ENCODE data around the gene TIFAB.

Gene TIFAB

GRCh38 chr5:135448791-135449507 is 3.2 kb downstream of the TIFAB start:
- no peak for DNase-seq (ENCODE audit: low spot score)
- no peak for TF ChIP-seq CTCF (IDR thresholded peaks at IDR 0.05; ENCODE audit: extremely low read depth, insufficient read depth, missing control alignments)
- in situ Hi-C loops (cut with MboI; ENCODE audit: low pct_unique_long_range_greater_than_20kb, low sequenced_read_pairs, unreplicated experiment) = no loop called here

DNA sequence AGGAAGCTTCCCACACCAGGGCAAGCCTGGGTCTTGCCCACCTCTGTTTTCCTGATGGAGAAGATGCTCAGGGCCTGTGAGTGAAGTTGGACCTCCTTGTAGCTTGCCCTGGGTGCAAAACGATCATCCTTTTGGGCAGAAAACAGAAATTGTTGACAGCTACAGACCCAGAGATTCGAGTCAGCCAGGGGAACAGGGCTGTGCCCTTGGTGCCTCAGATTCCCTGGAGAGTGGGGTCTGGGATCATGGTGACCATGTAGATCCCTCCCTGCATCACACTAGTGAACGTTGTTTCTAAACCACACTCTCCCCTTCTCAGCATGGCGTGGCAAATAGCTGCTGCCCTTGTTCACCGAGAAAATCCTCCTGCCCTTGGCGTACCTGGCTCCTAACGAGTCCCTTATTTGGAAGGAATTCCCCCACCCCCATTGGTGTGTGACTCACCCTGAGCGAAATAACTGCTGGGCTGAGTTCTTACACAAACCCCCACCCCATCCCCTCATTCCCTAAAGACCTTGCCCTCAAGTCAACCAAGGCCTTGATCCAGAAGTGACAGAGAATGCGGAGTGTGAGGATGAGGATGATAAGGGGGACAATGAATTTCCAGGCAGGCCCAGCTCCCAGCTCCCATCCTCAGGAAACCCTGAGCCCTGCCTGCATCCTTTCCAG is 3.9 kb downstream of the TIFAB start:
- no peak for TF ChIP-seq CTCF (IDR thresholded peaks at IDR 0.05; ENCODE audit: extremely low read depth, insufficient read depth, missing control alignments)
- in situ Hi-C loops (cut with MboI; ENCODE audit: low pct_unique_long_range_greater_than_20kb, low sequenced_read_pairs, unreplicated experiment) = no loop called here
- DNase-seq (ENCODE audit: low spot score) = no peak

DNA sequence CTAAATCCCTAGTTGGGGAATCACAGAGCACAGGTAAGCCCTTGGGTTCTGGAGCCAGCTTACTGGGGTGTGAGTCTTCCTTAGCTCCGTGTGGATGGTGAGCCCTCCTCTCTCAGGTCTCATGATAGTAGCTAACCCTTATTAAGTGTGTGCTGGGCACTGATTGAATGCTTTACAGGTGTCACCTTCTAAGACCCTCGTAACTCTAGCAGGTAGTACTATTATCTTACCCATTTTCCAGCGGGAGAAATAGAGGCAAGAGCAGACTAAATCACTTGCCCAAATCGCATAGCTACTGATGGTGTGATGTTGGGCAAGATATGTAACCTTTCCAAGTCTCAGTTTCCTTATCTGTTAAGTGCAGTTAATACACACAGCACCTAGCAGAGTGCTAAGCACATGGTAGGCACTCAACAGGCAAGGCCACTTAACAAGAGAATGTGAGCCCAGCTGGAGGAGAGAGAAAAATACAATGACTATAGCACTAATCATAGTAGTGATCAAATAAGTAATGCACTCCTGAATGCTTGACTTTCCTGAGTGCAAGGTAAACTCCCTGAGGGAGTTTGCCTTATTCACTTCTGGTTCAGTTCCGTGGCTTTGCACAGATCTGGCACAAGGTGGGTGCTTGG is 4.7 kb downstream of the TIFAB start, which contains the start of gene DCANP1:
DCANP1 (minus strand) TSS at position 51 of the 632 bp plus-strand sequence. CDS start 240 bp downstream, outside the sequence.
- in situ Hi-C loops (cut with MboI; ENCODE audit: low pct_unique_long_range_greater_than_20kb, low sequenced_read_pairs, unreplicated experiment) = no loop called here
- DNase-seq (ENCODE audit: low spot score) = no peak

GRCh38 chr5:135446615-135447014 is 5.5 kb downstream of the TIFAB start:
- in situ Hi-C loops (cut with MboI; ENCODE audit: low pct_unique_long_range_greater_than_20kb, low sequenced_read_pairs, unreplicated experiment) = no loop called here
- no peak for TF ChIP-seq CTCF (IDR thresholded peaks at IDR 0.05; ENCODE audit: extremely low read depth, insufficient read depth, missing control alignments)
- DNase-seq (ENCODE audit: low spot score) = no peak

More for the DNA sequence above, 4.7 kb downstream of the TIFAB start, which contains the start of gene DCANP1:
- TF ChIP-seq CTCF (IDR thresholded peaks at IDR 0.05; ENCODE audit: extremely low read depth, insufficient read depth, missing control alignments) = no peak

- in situ Hi-C loops (cut with MboI; ENCODE audit: low pct_unique_long_range_greater_than_20kb, low sequenced_read_pairs, unreplicated experiment) = no loop called here
- no peak for TF ChIP-seq CTCF (IDR thresholded peaks at IDR 0.05; ENCODE audit: extremely low read depth, insufficient read depth, missing control alignments)
- DNase-seq (ENCODE audit: low spot score) = no peak
These were observed 5.9 kb downstream of the TIFAB start for GRCh38 chr5:135446206-135446605.

DNA sequence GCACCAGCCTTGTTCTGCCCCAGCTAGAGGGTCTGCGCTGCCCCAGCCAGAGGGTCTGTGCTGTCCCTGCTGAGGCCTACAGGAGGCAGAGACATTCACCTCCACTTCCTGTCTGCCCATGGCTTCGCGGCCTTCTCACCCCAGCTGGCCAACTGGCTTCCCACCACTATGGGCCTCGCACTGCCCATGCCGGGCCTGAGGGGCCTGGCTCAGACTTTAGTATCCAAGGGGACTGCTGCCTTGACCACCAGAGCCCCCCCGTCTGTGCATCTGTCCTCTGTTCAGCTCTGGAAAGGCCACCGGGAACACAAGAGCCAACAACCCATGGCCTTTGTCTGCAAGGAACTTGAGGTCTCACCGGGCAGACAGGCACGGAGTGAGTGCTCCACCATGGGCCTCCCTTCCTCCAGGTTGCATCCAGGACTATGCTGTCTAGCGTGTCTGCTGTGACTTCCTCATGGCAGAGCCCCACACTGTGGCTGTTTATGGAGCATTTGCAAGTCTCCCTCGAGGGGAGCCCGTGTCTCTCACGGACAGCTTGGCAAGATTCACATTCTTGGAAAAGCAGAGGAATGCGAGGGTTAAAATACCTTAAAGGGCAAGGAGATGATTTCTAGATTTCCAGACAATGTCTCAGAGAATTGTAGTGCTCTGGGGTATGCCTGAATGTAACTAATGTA is 6.7 kb downstream of the TIFAB start:
- TF ChIP-seq CTCF (IDR thresholded peaks at IDR 0.05; ENCODE audit: extremely low read depth, insufficient read depth, missing control alignments) = no peak
- in situ Hi-C loops (cut with MboI; ENCODE audit: low pct_unique_long_range_greater_than_20kb, low sequenced_read_pairs, unreplicated experiment) = no loop called here
- DNase-seq (ENCODE audit: low spot score) = no peak

Data from GM13977 (cell line).